ENCODE data around the gene ICAM3. TPM values are rescaled to one million over a fixed set of nuclear protein-coding genes. Genes with fewer than 3 reads are reported as not detected.

ICAM3 gene
- total and polyA plus RNA-seq, 10 of the 15 experiments (the other 5 are each of a cell fraction or from before 2014, with no cell fraction given): 5.5 to 152 (median 90.7) TPM

GRCh38 chr19:10343495-10343894, 4.1 kb upstream of the ICAM3 start:
- intact Hi-C loops (cut with micrococcal nuclease; ENCODE audit: unreplicated experiment): no loop called here
- Histone ChIP-seq H3K9ac (ENCODE audit: control insufficient read depth, insufficient read depth, low read length) (no peak overlapping the region), H3K27ac (ENCODE audit: control insufficient read depth, insufficient read depth) (no peak overlapping the region), H3K4me1 (ENCODE audit: control insufficient read depth, insufficient read depth, low read length) (peaks cover 6% of the 10 kb centered on the region), H3K36me3 (ENCODE audit: control insufficient read depth in 2 of 2, insufficient read depth in 2 of 2, low read length in 1 of 2) (no peaks in the 10 kb centered on the region), H3K9me3 (replicated peaks; ENCODE audit: control insufficient read depth, insufficient read depth, low read length) (no peaks in the 10 kb centered on the region), H4K20me1 (ENCODE audit: control insufficient read depth, insufficient read depth) (no peaks in the 10 kb centered on the region), H3K79me2 (ENCODE audit: control insufficient read depth, insufficient read depth, low read length) (peaks cover 10% of the 10 kb centered on the region), H3K27me3 (replicated peaks in 1 of 2; ENCODE audit: control insufficient read depth in 2 of 2, insufficient read depth in 2 of 2, low read length in 1 of 2) (no peaks in the 10 kb centered on the region), H3K4me3 (no peak overlapping the region), H2AFZ (ENCODE audit: control insufficient read depth, low read depth, low read length) (no peak overlapping the region), H3K4me2 (ENCODE audit: control insufficient read depth, insufficient read depth) (no peak overlapping the region)
- ChIA-PET POLR2A (interaction anchor here (1.1 kb wide), 2 partner anchors 8 to 54 kb away, joined by 3 to 4 read pairs; partner anchors contain the start of gene ICAM5), RAD21 (ENCODE audit: unreplicated experiment) (interaction anchor here (0.7 to 1.9 kb wide), 2 partner anchors 45 to 63 kb away, joined by 3 to 4 read pairs; no protein-coding TSS in a partner anchor), CTCF (no interaction called here), SMC1A (ENCODE audit: uncharacterized antibody, unreplicated experiment) (interaction anchor here (0.6 to 0.7 kb wide), 3 partner anchors 53 to 351 kb away, joined by 3 to 4 read pairs (median 3); no protein-coding TSS in a partner anchor)
- no TSS peak for BruUV-seq (replicated peaks)
- no peak for TF ChIP-seq IKZF1 (conservative IDR thresholded peaks at IDR 0.05)
- TF ChIP-seq ATF2 (IDR thresholded peaks at IDR 0.05; ENCODE audit: low read length): no peak
- TF ChIP-seq NFXL1 (IDR thresholded peaks at IDR 0.05; ENCODE audit: borderline replicate concordance): no peak
- no peak for TF ChIP-seq PML (IDR thresholded peaks at IDR 0.05; ENCODE audit: low read length)
- TF ChIP-seq ATF3 (IDR thresholded peaks at IDR 0.05; ENCODE audit: borderline replicate concordance, extremely low read depth, low read depth, low read length): no peak
- no peak for TF ChIP-seq RELA (IDR thresholded peaks at IDR 0.05; ENCODE audit: borderline replicate concordance, partially characterized antibody)
- TF ChIP-seq WRNIP1 (IDR thresholded peaks at IDR 0.05; ENCODE audit: borderline replicate concordance, low read depth, low read length): no peak
- TF ChIP-seq SREBF1 (IDR thresholded peaks at IDR 0.05; ENCODE audit: low read length): no peak
- no peak for TF ChIP-seq RELB (IDR thresholded peaks at IDR 0.05; ENCODE audit: low read depth)
- TF ChIP-seq HDAC2 (IDR thresholded peaks at IDR 0.05): no peak
- TF ChIP-seq DPF2 (IDR thresholded peaks at IDR 0.05): no peak
- no peak for TF ChIP-seq E2F8 (IDR thresholded peaks at IDR 0.05; ENCODE audit: low read depth, partially characterized antibody)
- no peak for TF ChIP-seq EGR1 (IDR thresholded peaks at IDR 0.05; ENCODE audit: borderline replicate concordance in 1 of 2, low read depth in 2 of 2, low read length in 2 of 2)
- WGBS (ENCODE audit: insufficient coverage, insufficient replicate concordance, low lambda C conversion rate, missing lambda C conversion rate): 39% methylated on average over 2 of the region's 2 CpGs
- FAIRE-seq (no peak), ATAC-seq (no peak), DNase-seq (ENCODE audit: low read depth, low spot score) (no peak)
- in situ Hi-C loops (cut with MboI): no loop called here
